NB4 (cell line): Measurements from ENCODE around the gene JMJD1C.

Source experiments
- CTCF ChIP-seq: IDR thresholded peaks from one replicate; pipeline ENCODE4 v1.5.1; 2012; ENCODE audit warnings: low read depth, low read length
- POLR2A ChIP-seq: IDR thresholded peaks from 2 replicates; pipeline ENCODE4 v1.6.1; 2011; ENCODE audit warnings: mild to moderate bottlenecking; ENCODE audit not compliant: insufficient read length; ENCODE audit errors: extremely low read depth

- no peak for TF ChIP-seq CTCF
- TF ChIP-seq POLR2A, result no peak
These were observed 24.1 kb upstream of the JMJD1C start for GRCh38 chr10:63489838-63490237.
